ENCODE results near the gene VCY1B.
"Not testable (repeated sequence)": the region's sequence is repeated elsewhere in the genome, so short reads cannot be mapped to it uniquely, and the experiment has no call there.

GRCh38 chrY:14055927-14056326 is at the start of gene VCY1B:
- TF ChIP-seq, protein P1, sequence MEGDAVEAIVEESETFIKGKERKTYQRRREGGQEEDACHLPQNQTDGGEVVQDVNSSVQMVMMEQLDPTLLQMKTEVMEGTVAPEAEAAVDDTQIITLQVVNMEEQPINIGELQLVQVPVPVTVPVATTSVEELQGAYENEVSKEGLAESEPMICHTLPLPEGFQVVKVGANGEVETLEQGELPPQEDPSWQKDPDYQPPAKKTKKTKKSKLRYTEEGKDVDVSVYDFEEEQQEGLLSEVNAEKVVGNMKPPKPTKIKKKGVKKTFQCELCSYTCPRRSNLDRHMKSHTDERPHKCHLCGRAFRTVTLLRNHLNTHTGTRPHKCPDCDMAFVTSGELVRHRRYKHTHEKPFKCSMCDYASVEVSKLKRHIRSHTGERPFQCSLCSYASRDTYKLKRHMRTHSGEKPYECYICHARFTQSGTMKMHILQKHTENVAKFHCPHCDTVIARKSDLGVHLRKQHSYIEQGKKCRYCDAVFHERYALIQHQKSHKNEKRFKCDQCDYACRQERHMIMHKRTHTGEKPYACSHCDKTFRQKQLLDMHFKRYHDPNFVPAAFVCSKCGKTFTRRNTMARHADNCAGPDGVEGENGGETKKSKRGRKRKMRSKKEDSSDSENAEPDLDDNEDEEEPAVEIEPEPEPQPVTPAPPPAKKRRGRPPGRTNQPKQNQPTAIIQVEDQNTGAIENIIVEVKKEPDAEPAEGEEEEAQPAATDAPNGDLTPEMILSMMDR (IDR thresholded peaks at IDR 0.05): not testable (repeated sequence)
- TF ChIP-seq MAX, USF2 (CRISPR knock-in tag; IDR thresholded peaks at IDR 0.05): not testable (repeated sequence)

Data from WTC11 (cell line).